Activated CD4-positive, alpha-beta T cell treated with anti-CD3 and anti-CD28 coated beads for 1 hour (primary cell): ENCODE measurements around the gene LXN.
A peak's percentile ranks its signal among the peaks of the same experiment; 100 is the strongest.

Source experiments
- DNase-seq: peaks from one replicate; pipeline ENCODE4 v3.0.0-alpha.2; 2020

The LXN gene

DNA sequence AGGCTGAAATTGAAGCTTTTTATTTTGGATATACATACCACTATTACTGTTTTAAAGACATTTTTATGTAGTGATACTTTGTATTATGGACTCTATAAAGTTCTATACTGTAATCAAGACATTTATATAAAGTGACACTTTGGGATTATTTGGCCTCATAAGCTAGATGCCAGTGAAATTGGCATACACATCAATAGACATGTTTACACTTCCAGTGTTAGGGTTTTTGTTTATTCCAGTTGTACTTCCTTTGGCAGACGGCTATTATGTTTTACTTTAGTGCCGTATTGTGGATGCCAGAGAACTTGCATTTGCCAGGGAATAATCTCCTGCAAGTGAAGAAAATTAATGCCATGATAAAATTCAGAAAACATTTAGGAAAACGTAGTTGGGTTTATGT, 6.0 kb downstream of the LXN start:
- no peak for DNase-seq

DNA sequence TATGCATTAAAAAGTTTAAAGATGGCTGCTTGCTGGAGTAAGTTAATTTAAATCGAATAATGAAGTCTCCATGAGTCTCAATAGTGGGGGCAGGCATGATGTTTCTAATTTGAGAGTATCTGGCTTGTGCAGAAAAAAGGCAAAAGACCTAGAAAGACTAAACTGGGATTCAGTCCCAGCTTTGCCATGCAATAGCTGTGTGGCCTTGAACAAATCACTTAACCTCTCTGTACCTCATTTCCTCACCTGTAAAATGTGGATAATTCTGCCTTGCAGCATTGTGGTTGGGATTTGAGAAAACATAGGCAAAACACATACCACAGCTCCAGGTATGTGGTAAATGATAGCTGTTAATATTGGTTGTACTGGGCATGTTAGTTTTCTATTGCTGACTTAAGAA, 8.6 kb downstream of the LXN start:
- no peak for DNase-seq

DNA sequence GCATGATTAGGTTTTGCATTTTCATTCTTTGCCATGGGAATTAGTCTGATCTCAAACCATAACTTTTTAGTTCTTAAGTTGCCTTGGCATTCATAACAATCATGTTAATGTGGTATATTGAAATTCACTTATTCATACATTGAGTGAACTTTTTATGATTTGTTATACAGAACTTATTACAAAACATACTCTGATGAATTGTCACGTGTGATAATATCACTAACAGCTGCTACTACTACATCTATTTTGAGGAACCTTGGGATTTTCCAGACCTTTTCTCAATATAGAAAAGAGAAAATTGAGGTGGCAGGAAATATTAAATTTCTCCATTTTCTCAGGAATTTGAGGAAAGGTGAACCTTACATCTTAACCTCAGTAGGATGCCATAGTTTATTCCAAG, 9.2 kb downstream of the LXN start:
- no peak for DNase-seq

DNA sequence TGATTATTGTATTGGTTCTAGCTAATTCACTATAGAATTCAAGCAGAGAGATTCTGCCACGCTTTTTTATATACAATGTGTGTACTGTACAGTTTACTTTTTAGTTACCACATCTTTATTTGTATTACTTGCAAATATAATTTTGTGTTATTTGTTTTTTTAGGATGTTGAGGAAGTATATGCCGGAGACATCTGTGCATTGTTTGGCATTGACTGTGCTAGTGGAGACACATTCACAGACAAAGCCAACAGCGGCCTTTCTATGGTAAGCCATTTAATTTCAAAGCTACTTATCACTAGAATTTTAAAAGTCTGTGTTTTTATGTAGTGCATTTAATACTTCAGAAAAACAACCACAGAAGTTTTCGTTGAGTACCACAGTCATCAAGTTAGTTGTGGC, 11.7 kb downstream of the LXN start:
- DNase-seq, result no peak

DNA sequence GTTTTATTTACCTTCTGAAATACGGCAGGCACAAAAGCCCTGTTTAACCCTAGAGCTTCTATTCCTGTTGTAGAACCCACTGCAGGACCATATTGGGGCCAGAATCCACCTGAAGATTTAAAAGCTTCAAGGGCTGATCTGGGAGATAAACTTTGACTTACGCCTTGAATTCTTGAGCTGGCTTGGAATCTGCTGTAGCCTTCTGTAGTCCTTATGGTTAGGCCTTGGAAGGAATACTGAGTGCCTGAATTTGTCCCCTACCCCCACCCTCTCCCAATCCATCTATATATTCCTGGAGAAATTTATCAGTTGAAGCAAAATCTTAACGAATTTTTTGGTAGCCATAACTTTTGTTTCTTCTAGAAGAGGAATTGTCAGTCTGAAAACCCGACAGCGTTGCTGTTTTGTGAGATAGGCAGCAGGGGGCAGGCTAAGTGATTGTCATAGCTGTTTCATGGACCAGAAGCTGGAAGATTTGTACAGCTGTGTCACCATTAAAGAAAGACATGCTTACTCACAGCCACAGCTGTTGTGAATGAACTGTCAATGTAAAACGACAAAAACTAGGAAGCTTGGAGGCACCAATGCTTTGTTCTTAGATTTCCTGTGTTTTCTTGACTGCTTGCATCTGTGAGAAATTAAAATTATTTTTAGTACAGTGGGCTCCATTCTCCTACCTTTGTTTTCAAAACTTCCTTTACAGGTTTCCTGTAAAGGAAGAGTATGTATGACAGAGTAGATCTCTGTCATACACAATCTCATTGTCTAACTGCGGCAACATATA, 12.8 kb downstream of the LXN start:
- DNase-seq, result no peak

DNA sequence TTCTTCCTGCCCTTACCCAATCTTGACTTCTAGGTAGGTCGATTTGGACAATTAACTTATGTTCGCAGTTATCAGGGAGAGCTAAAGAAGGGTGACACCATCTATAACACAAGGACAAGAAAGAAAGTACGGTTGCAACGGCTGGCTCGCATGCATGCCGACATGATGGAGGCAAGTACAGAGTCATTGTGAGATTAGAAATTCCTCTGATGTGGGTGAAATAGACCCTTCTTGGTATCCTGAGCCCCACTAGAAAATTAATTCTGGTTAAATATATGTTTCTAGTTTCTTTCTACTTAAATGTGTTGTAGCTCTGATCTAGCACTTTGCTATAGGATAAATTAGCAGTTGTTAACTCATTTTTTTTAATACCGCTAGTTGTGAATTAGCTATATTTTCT, 13.6 kb downstream of the LXN start:
- DNase-seq, result no peak

DNA sequence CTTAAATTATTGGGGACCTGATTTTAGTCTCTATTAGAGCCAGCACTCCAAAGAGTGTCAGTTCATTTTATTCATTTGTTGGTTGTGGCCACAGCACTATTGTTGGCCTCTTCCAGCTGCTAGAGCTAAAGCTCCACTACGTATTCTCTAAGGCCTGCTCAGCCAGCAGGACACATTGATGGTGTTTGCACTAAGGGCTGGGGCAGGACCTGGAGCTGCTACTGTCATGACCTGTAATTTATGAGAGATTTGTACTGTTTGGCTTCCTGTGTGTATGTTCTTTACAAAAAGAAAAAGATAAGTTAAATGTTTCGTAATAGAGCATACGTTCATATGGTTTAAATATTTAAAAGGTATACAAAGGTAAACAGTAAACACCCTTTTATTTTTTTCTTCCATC, 20.0 kb downstream of the LXN start:
- DNase-seq, result no peak

DNA sequence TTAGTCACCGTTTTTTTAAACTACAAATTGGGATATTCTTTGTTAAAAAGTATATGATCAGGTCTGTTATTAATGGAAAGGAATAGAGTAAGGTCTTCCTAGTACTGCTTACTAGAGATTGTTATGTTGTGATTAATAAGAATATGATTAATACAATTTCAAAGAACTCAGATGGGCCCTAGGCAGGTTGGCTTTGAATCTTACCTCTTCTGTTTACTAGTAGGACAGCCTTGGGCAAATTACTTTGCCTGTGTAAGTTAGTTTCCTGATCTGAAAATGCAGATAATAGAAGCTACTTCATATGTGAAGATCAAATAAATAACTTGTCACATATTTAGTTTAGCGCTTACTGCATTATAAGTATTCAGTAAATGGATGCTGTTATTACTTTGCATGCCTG, 21.3 kb downstream of the LXN start:
- no peak for DNase-seq

DNA sequence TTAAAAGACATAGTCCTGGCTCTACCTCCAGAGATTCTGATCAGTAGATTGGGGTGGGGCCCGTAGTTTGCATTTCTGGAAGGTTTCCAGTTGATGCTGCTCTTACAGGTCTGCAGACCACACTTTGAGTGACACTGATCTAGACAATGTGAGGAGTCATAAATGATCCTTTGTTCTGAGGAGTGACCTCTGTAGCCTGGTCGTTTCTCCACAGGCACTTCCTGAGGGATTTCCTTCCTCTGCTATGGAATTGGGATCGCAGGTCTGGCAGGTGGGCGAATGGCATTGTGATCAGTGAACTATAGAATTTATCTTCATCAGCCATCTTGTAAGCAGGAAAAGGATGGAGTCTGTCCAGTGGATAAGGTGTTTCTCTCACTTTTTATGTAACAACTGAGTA, 22.7 kb downstream of the LXN start:
- DNase-seq, result no peak

DNA sequence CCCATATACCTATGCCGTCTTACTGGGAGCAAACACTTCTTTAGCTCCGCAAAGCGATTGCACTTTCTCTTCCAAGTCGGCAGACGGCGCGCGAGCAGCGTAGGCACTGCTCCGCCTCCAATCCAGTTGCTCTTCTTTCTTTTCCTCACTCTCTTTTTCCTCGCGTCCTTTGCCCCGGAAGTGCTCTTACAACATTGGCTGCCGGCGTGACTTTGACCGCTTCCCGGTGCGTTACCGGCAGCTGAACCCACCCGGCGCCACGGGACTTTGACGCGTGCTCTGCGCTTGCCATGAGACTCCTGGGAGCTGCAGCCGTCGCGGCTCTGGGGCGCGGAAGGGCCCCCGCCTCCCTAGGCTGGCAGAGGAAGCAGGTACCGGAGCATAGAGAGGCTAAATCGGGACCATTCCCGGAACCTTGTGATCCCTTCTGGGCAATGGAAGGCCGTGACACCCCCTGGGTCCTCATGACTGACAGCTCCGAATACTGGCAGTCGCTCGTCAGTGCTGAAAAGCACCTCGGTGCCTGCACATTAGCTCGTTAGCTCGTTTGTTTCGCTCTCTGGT, 28.0 kb downstream of the LXN start, which contains the start of gene GFM1:
TSS of gene GFM1 (plus strand) at position 183 of the 564 bp plus-strand sequence. CDS start at position 291, 108 bp downstream.
- DNase-seq, result peak; percentile 78

DNA sequence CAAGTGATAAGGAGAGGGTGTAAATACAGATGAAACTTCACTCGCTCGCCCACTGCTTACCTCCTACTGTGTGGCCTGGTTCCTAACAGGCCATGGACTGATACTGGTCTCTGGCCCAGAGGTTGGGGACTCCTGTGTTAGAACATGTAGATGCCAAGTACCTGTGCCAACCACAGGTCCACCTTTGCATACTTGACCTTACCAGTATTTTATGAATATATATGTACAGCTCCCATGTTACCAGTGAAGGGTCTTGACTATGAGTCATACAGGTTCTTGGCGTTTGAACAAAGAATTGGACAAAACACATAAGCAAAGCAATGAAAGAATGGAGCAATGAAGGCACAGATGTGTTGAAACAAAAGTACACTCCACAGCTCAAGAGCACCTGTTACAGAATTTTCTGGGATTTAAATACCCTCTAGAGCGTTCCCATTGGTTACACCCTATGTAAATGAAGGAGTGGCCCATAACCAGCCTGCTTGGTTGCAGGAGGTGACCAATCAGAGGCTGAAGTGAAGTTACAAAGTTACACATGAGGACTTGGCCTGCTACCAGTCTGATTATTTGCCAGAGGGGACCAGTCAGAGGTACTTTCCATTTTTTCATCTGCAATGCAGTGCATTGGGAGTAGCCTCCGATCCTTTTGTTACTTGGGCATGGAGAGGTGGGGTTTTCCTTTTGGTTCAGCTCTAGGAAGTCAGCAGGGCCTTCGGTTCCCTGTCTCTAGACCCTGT, 29.8 kb downstream of the LXN start:
- no peak for DNase-seq

DNA sequence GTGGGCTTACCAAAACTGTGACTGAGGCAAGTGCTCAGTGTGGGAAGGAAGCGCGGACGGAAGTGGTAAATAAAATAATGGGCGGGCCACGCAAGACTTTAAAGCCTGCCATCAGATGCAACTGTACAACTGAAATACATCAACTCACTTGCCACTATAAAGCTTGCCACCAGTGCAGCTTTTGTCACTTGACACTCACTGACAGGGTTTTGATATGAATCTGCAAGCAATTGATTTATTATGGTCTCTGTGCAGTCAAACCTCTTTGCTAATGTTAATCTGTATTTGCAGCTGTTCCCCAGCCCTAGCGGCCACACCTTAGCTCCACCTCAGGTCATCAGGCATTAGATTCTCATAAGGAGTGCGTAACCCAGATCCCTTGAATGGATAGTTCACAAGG, 30.4 kb downstream of the LXN start:
- no peak for DNase-seq

DNA sequence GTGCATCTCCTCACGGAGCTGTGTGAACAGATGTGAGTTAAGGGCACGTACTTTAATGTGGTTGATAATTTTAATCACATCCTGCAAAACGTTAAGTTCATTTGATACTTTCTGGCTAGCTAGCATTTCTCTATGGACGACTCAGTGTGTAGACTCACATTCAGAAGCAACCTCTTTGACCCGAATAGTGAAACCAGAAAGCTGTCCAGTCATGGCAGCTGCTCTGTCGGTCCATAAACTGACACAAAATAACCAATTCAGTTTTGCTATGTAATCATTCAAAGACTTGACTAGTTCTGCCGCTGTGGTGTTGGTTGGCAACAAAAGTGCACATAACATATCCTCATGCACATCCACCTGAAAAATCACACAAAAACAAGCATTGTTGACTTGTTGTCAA, 31.8 kb downstream of the LXN start:
- DNase-seq, result no peak

DNA sequence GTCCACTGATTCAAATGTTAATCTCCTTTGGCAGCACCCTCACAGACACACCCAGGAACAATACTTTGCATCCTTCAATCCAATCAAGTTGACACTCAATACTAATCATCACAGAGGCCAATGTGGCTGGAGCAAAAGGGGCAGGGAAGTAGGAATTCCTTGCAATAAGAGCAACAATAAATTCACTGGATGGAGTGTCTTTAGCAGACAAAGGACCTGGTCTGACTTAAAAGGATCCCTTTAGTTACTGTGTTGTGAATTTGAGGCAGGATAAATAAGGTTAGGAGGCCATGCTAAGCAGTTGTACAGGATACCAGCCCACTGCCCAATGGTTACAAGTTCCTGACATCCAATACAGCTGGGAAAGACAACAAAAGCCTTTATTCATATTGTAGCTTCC, 40.5 kb downstream of the LXN start:
- DNase-seq, result no peak

DNA sequence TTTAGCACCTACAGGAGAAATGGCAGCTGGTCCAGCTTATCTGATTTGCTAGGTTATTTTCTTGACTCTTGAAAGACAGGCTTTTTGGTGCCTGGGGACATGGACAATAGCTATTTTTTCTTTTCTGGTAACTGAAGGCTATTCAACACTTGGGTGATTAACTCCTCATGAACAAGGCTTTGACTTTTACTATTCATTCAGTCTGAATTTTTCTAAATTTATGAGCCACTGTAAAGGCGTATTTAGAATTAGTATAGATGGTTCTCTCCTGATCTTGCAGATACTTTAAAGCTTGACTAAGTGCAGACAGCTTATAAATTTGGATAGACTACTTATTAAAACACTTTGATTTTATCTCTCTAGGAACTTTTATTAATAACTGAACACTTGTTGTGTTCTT, 46.6 kb downstream of the LXN start:
- DNase-seq, result no peak

DNA sequence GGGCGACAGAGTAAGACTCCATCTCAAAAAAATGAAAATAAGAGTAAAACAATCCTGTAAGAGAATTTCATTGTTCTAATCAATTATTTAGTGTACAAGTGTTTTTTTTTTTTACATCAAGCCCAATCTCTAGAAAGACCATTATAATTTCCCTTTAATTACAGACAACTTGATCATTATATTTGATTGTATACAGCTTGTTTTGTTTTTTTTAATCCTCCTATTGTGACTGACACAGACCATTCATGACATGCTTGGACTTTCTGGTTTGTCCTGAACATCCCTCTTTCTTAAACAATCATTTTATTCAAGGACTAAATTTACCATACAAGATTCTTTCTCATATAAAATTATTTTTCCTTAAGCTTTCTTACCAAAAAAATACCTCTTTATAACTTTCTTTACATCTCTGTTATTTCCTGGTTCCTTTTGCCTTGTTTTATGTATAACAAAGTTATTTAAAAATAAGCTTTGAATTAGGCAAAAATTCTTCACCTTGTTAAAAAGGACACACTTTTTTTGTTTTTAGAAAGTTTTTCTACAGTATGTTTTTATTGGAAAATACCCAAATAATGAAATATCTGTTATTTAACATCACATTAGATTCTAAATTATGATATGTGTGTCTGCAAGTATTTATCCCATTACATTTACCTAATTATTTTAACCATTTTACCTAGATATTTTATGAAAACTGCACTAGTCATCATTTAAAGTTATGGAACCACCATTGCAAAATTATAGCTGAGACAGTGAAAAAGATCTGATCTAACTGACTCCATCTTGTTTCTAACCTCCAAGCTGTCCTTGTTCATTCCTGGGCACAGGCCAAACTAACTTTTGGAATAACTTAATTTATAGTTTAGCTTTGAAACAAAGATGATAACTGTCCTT, 54.2 kb downstream of the LXN start:
- DNase-seq, result no peak
